Stomach (tissue), 9 donors: ENCODE results near the gene SPATC1L. TPM values are rescaled to one million over a fixed set of nuclear protein-coding genes. Genes with fewer than 3 reads are reported as not detected.
"Not testable (repeated sequence)": the region's sequence is repeated elsewhere in the genome, so short reads cannot be mapped to it uniquely, and the experiment has no call there.

ENCODE experiments used
- DNase-seq, 2 donors: peaks; one replicate each; pipeline versions ENCODE4 v3.0.0 to v3.0.0-alpha.2; 2013 to 2019
- H3K27ac ChIP-seq, 5 donors: fragments of 200-600 bp in 4 of 5; sonication (generic) in 4 of 5; one replicate each; pipeline ENCODE4 v1.5.1; 2013 to 2019; ENCODE audit warnings: mild to moderate bottlenecking in 1 of 5, moderate library complexity in 1 of 5
- H3K27me3 ChIP-seq, 3 donors: fragments of 200-600 bp; sonication (generic); one replicate each; pipeline ENCODE4 v1.5.1; 2017 to 2019; ENCODE audit warnings: mixed run types in 1 of 3
- H3K36me3 ChIP-seq, 4 donors: fragments of 200-600 bp; sonication (generic); 1 replicate in 3 of 4; 2 replicates in 1 of 4; pipeline ENCODE4 v1.5.1; 2016 to 2019
- H3K4me1 ChIP-seq, 4 donors: fragments of 200-600 bp; sonication (generic); one replicate each; pipeline ENCODE4 v1.5.1; 2016 to 2019
- H3K4me3 ChIP-seq, 4 donors: fragments of 200-600 bp; sonication (generic) in 3 of 4; one replicate each; pipeline ENCODE4 v1.5.1; 2016 to 2019; ENCODE audit warnings: mild to moderate bottlenecking in 1 of 4
- H3K9me3 ChIP-seq, 4 donors: fragments of 200-600 bp; sonication (generic); one replicate each; pipeline ENCODE4 v1.5.1; 2016 to 2019
- EP300 ChIP-seq: sonication (generic); formaldehyde crosslinking; IDR thresholded peaks from one replicate; pipeline ENCODE4 v1.6.1; 2017; ENCODE audit warnings: antibody characterized with exemption
- POLR2A ChIP-seq, 4 donors: fragments of 450-650 bp; IDR thresholded peaks; one replicate each; pipeline ENCODE4 v1.6.1; 2016; ENCODE audit warnings: antibody characterized with exemption in 4 of 4, control low read depth in 2 of 4, mild to moderate bottlenecking in 1 of 4, moderate library complexity in 1 of 4
- POLR2AphosphoS5 ChIP-seq, 3 donors: sonication (generic); formaldehyde crosslinking; IDR thresholded peaks; one replicate each; pipeline ENCODE4 v1.6.1; 2016; ENCODE audit warnings: antibody characterized with exemption in 3 of 3
- WGBS, 5 donors: extraction: QIAGEN DNeasy Blood & Tissue Kit in 3 of 5; methylation state at CpG; one replicate each; pipeline versions ENCODE4 v1.1.5 to v1.1.7; 2013 to 2018; 5-methylcytosine and 5-hydroxymethylcytosine counted together
- intact Hi-C: fragments of 100-400 bp; cut with DNase I; formaldehyde crosslinking; loops from one replicate; pipeline ENCODE4 v1.15.1; 2023; ENCODE audit warnings: low total_unique reads
- polyA plus RNA-seq, 3 donors: library from polyadenylated mRNA; stranded (reverse); fragments of 200-250 nt; gene quantifications; one replicate each; pipeline ENCODE4 v1.2.3, GENCODE V29; 2013
- total RNA-seq, 5 donors: library from RNA; depleted of rRNA; stranded (reverse); fragments of >200 nt; gene quantifications; one replicate each; pipeline versions ENCODE4 v1.1.0 to v1.2.3, GENCODE V29; 2014 to 2016
- TF ChIP-seq, protein P1 (sequence below), 7 experiments: fragments of 450-650 bp in 4 of 7; fragments of 200-600 bp in 3 of 7; sonication (generic) in 3 of 7; IDR thresholded peaks; one replicate each; pipeline ENCODE4 v1.5.1; 2016 to 2019; ENCODE audit warnings: antibody characterized with exemption in 7 of 7, control low read depth in 2 of 7, mild to moderate bottlenecking in 1 of 7
- donor health status: healthy with polysubstance abuse.
- donor health status: Bipolar disorder and iron deficiency.
- donor health status: healthy.

The SPATC1L gene
- total and polyA plus RNA-seq, 8 donors, result 0.72 to 26.4 (median 12.5) TPM; not detected in 1

GRCh38 chr21:46179708-46180078 lies 4.6 kb downstream of the SPATC1L start:
- Histone ChIP-seq H3K27me3 (peaks cover 0 to 10% (median 0%) of the 10 kb centered on the region in 3 donors), H3K9me3 (peaks cover 0 to 10% (median 0%) of the 10 kb centered on the region in 4 donors), H3K27ac (no peak overlapping the region), H3K4me1 (peaks cover 0 to 24% (median 3%) of the 10 kb centered on the region in 4 donors), H3K4me3 (no peak overlapping the region), H3K36me3 (peaks cover 0 to 18% (median 0%) of the 10 kb centered on the region in 4 donors)
- intact Hi-C loops, result no loop called here
- DNase-seq, result no peak
- TF ChIP-seq POLR2A (IDR thresholded peaks at IDR 0.05) (no peak), EP300 (no peak), POLR2AphosphoS5 (IDR thresholded peaks at IDR 0.05) (no peak)
- TF ChIP-seq, protein P1, sequence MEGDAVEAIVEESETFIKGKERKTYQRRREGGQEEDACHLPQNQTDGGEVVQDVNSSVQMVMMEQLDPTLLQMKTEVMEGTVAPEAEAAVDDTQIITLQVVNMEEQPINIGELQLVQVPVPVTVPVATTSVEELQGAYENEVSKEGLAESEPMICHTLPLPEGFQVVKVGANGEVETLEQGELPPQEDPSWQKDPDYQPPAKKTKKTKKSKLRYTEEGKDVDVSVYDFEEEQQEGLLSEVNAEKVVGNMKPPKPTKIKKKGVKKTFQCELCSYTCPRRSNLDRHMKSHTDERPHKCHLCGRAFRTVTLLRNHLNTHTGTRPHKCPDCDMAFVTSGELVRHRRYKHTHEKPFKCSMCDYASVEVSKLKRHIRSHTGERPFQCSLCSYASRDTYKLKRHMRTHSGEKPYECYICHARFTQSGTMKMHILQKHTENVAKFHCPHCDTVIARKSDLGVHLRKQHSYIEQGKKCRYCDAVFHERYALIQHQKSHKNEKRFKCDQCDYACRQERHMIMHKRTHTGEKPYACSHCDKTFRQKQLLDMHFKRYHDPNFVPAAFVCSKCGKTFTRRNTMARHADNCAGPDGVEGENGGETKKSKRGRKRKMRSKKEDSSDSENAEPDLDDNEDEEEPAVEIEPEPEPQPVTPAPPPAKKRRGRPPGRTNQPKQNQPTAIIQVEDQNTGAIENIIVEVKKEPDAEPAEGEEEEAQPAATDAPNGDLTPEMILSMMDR (IDR thresholded peaks at IDR 0.05), result no peak
- 84 to 95% (median 89%) methylated on average over 9 to 17 of the region's 17 CpGs for WGBS, 5 donors

- Histone ChIP-seq H3K27me3 (peaks cover 0 to 2% (median 0%) of the 10 kb centered on the region in 3 donors), H3K4me1 (peaks cover 0 to 23% (median 3%) of the 10 kb centered on the region in 4 donors), H3K4me3 (no peak overlapping the region), H3K9me3 (peaks cover 0 to 17% (median 0%) of the 10 kb centered on the region in 4 donors), H3K36me3 (peaks cover 0 to 18% (median 0%) of the 10 kb centered on the region in 4 donors), H3K27ac (no peak overlapping the region)
- DNase-seq, result no peak
- intact Hi-C loops, result no loop called here
- TF ChIP-seq EP300 (no peak), POLR2A (IDR thresholded peaks at IDR 0.05) (no peak), POLR2AphosphoS5 (IDR thresholded peaks at IDR 0.05) (no peak)
- TF ChIP-seq, protein P1 (IDR thresholded peaks at IDR 0.05), result no peak
- 79 to 95% (median 88%) methylated on average over 4 of the region's 4 CpGs for WGBS, 5 donors
These were observed 5.3 kb downstream of the SPATC1L start for GRCh38 chr21:46178961-46179360.

GRCh38 chr21:46176443-46177129 lies 7.7 kb downstream of the SPATC1L start:
- H3K4me1 ChIP-seq, H3K27ac ChIP-seq, H3K4me3 ChIP-seq, intact Hi-C loops, DNase-seq: not testable (repeated sequence)
- 92 to 98% (median 93%) methylated on average over 3 of the region's 3 CpGs for WGBS, 5 donors
- Histone ChIP-seq H3K27me3 (peaks cover 0 to 17% (median 0%) of the 10 kb centered on the region in 3 donors), H3K9me3 (peaks cover 0 to 23% (median 0%) of the 10 kb centered on the region in 4 donors), H3K36me3 (peaks cover 0 to 18% (median 0%) of the 10 kb centered on the region in 4 donors)

GRCh38 chr21:46173573-46173972 lies 10.7 kb downstream of the SPATC1L start:
- no peaks in the 10 kb centered on the region for H3K4me1 ChIP-seq
- no peak for TF ChIP-seq EP300
- TF ChIP-seq, protein P1 (IDR thresholded peaks at IDR 0.05), result no peak
- no peak for TF ChIP-seq POLR2AphosphoS5 (IDR thresholded peaks at IDR 0.05)
- TF ChIP-seq POLR2A (IDR thresholded peaks at IDR 0.05), result no peak
- intact Hi-C loops, result no loop called here
- DNase-seq, result no peak
- peaks cover 0 to 23% (median 0%) of the 10 kb centered on the region in 4 donors for H3K9me3 ChIP-seq
- no peak overlapping the region for H3K27ac ChIP-seq
- H3K36me3 ChIP-seq, result peaks cover 0 to 5% (median 0%) of the 10 kb centered on the region in 4 donors
- no peak overlapping the region for H3K4me3 ChIP-seq
- peaks cover 0 to 17% (median 0%) of the 10 kb centered on the region in 3 donors for H3K27me3 ChIP-seq
- WGBS, 5 donors, result 88 to 100% (median 100%) methylated on average over 1 of the region's 1 CpG
